IMR-90 (cell line): Measurements from ENCODE around the gene DCLK1. TPM values are rescaled to one million over a fixed set of nuclear protein-coding genes. Genes with fewer than 3 reads are reported as not detected.

Experiments
- ATAC-seq: fragments of 200-7000 bp; cut with Tn5 transposase; 2 replicates; pipeline ENCODE4 v1.9.1; 2020; ENCODE audit warnings: low read depth, mild to moderate bottlenecking, moderate library complexity
- BruUV-seq: library from RNA; stranded (reverse); fragments of 400-500 nt; replicated peaks from 2 replicates; lab custom pipeline; 2021; lab: Mats Ljungman, UMichigan
- CTCF ChIA-PET: fragments of 300-600 bp; formaldehyde crosslinking; extraction: SDS; loops from one replicate; lab custom pipeline; 2021; ENCODE audit warnings: antibody characterized with exemption; lab: Yijun Ruan, JAX
- POLR2A ChIA-PET: fragments of 300-600 bp; sonication (Branson Sonifier 250); formaldehyde crosslinking; loops from one replicate; lab custom pipeline; 2022; ENCODE audit warnings: antibody characterized with exemption; ENCODE audit not compliant: unreplicated experiment; lab: Charles Lee
- DNase-seq: peaks from one replicate; pipeline ENCODE4 v3.0.0; 2013
- H2AFZ ChIP-seq: replicated peaks from 2 replicates; pipeline ENCODE3; 2013; ENCODE audit warnings: low read length, mild to moderate bottlenecking; ENCODE audit not compliant: poor library complexity
- H2AK5ac ChIP-seq: 2 replicates; pipeline ENCODE4 v1.6.1; 2013; ENCODE audit warnings: low read depth, low read length, inconsistent platforms
- H2AK9ac ChIP-seq: replicated peaks from 2 replicates; pipeline ENCODE3; 2013; ENCODE audit warnings: mild to moderate bottlenecking, low read depth, low read length, moderate library complexity; ENCODE audit not compliant: poor library complexity
- H2BK120ac ChIP-seq: 2 replicates; pipeline ENCODE4 v1.6.1; 2013; ENCODE audit warnings: low read depth, low read length, inconsistent platforms
- H2BK15ac ChIP-seq: 3 replicates; pipeline ENCODE4 v1.6.1; 2013; ENCODE audit warnings: low read depth, low read length, inconsistent platforms
- H2BK20ac ChIP-seq: 2 replicates; pipeline ENCODE4 v1.6.1; 2013; ENCODE audit warnings: low read depth, mild to moderate bottlenecking, inconsistent platforms, low read length, moderate library complexity
- H2BK5ac ChIP-seq: 2 replicates; pipeline ENCODE4 v1.6.1; 2013; ENCODE audit warnings: mild to moderate bottlenecking, low read depth, low read length, inconsistent platforms; ENCODE audit not compliant: poor library complexity, severe bottlenecking
- H3K14ac ChIP-seq: replicated peaks from 2 replicates; pipeline ENCODE4 v1.6.1; 2013; ENCODE audit warnings: low read depth, low read length, inconsistent platforms
- H3K18ac ChIP-seq: 2 replicates; pipeline ENCODE4 v1.6.1; 2013; ENCODE audit warnings: low read depth, low read length, control low read depth
- H3K23ac ChIP-seq: 2 replicates; pipeline ENCODE4 v1.6.1; 2013; ENCODE audit warnings: low read depth, low read length, inconsistent platforms
- H3K27ac ChIP-seq: 2 replicates; pipeline ENCODE4 v1.5.1; 2013; ENCODE audit warnings: mild to moderate bottlenecking, control low read depth, low read length; ENCODE audit not compliant: insufficient read depth
- H3K27me3 ChIP-seq: 2 replicates; pipeline ENCODE4 v1.6.1; 2013; ENCODE audit warnings: low read length; ENCODE audit not compliant: control insufficient read depth, insufficient read depth
- H3K36me3 ChIP-seq: 2 replicates; pipeline ENCODE4 v1.6.1; 2013; ENCODE audit warnings: low read length, mixed read lengths; ENCODE audit not compliant: control insufficient read depth, insufficient read depth
- H3K4ac ChIP-seq: 2 replicates; pipeline ENCODE4 v1.6.1; 2013; ENCODE audit warnings: low read depth, low read length, inconsistent platforms
- H3K4me1 ChIP-seq: 2 replicates; pipeline ENCODE4 v1.6.1; 2013; ENCODE audit warnings: low read length, mixed read lengths; ENCODE audit not compliant: control insufficient read depth, insufficient read depth
- H3K4me2 ChIP-seq: 2 replicates; pipeline ENCODE4 v1.6.1; 2013; ENCODE audit warnings: low read depth, mild to moderate bottlenecking, control low read depth, low read length, moderate library complexity
- H3K4me3 ChIP-seq: 2 replicates; pipeline ENCODE4 v1.5.1; 2013; ENCODE audit warnings: low read depth, mild to moderate bottlenecking, control low read depth, low read length, moderate library complexity; ENCODE audit not compliant: insufficient read depth
- H3K56ac ChIP-seq: 2 replicates; pipeline ENCODE4 v1.6.1; 2013; ENCODE audit warnings: low read length, inconsistent platforms; ENCODE audit not compliant: insufficient read depth; ENCODE audit errors: extremely low read depth
- H3K79me1 ChIP-seq, 2 experiments: 2 replicates each; pipeline ENCODE4 v1.6.1; 2013; ENCODE audit warnings: low read length in 2 of 2, inconsistent platforms in 1 of 2, low read depth in 1 of 2
- H3K9ac ChIP-seq: 2 replicates; pipeline ENCODE4 v1.6.1; 2013; ENCODE audit warnings: low read depth, low read length, control low read depth
- H3K9me1 ChIP-seq: 2 replicates; pipeline ENCODE4 v1.6.1; 2013; ENCODE audit warnings: low read length, inconsistent platforms; ENCODE audit not compliant: insufficient read depth
- H3K9me3 ChIP-seq: 2 replicates; pipeline ENCODE4 v1.6.1; 2013; ENCODE audit warnings: low read length; ENCODE audit not compliant: control insufficient read depth, insufficient read depth
- H4K20me1 ChIP-seq: 2 replicates; pipeline ENCODE4 v1.6.1; 2013; ENCODE audit warnings: low read length, inconsistent platforms; ENCODE audit not compliant: insufficient read depth
- H4K5ac ChIP-seq: 2 replicates; pipeline ENCODE4 v1.6.1; 2013; ENCODE audit warnings: mild to moderate bottlenecking, low read depth, low read length, control low read depth
- H4K8ac ChIP-seq, 2 experiments: 2 replicates each; pipeline ENCODE4 v1.6.1; 2013; ENCODE audit warnings: low read depth in 2 of 2, low read length in 2 of 2, control low read depth in 1 of 2, inconsistent platforms in 1 of 2
- H4K91ac ChIP-seq: 2 replicates; pipeline ENCODE4 v1.6.1; 2013; ENCODE audit warnings: low read depth, low read length, inconsistent platforms; ENCODE audit not compliant: insufficient read depth
- BHLHE40 ChIP-seq: fragments of 150-350 bp; IDR thresholded peaks from 2 replicates; pipeline ENCODE4 v1.6.1; 2016; ENCODE audit warnings: mild to moderate bottlenecking, low read depth, low read length
- CTCF ChIP-seq: conservative IDR thresholded peaks from 2 replicates; pipeline ENCODE4 v1.5.1; 2012; ENCODE audit warnings: mild to moderate bottlenecking, low read depth, low read length, improper control_type of control experiment
- ELK1 ChIP-seq: fragments of 150-350 bp; IDR thresholded peaks from 2 replicates; pipeline ENCODE4 v1.6.1; 2016; ENCODE audit warnings: low read depth, mild to moderate bottlenecking, low read length, moderate library complexity, borderline replicate concordance
- MAFK ChIP-seq: IDR thresholded peaks from 2 replicates; pipeline ENCODE4 v1.6.1; 2012; ENCODE audit warnings: low read depth, low read length, improper control_type of control experiment
- NFE2L2 ChIP-seq: fragments of 150-350 bp; IDR thresholded peaks from 2 replicates; pipeline ENCODE4 v1.6.1; 2016; ENCODE audit warnings: low read depth, mild to moderate bottlenecking, low read length
- RCOR1 ChIP-seq: IDR thresholded peaks from 2 replicates; pipeline ENCODE4 v1.6.1; 2012; ENCODE audit warnings: mild to moderate bottlenecking, low read length, improper control_type of control experiment; ENCODE audit not compliant: insufficient replicate concordance
- WGBS, 2 experiments: methylation state at CpG; one replicate each; pipeline versions ENCODE4 v1.1.5 to v1.1.7; 2013; ENCODE audit warnings: missing lambda C conversion rate in 2 of 2; ENCODE audit not compliant: insufficient read length in 1 of 2; ENCODE audit errors: extremely low coverage in 2 of 2; 5-methylcytosine and 5-hydroxymethylcytosine counted together
- dilution Hi-C: fragments of 300-500 bp; cut with HindIII; formaldehyde crosslinking; loops from one replicate; pipeline ENCODE4 v1.14.3; 2018; ENCODE audit warnings: low sequenced_read_pairs; ENCODE audit not compliant: unreplicated experiment
- in situ Hi-C: fragments of 300-500 bp; cut with MboI; formaldehyde crosslinking; loops from 3 replicates; pipeline ENCODE4 v1.14.3; 2019; ENCODE audit warnings: low sequenced_read_pairs, inconsistent platforms, mixed read lengths
- intact Hi-C: fragments of 100-400 bp; cut with micrococcal nuclease; formaldehyde crosslinking; loops from 2 replicates; pipeline ENCODE4 v1.10.0; 2022
- polyA plus RNA-seq, 3 experiments: library from polyadenylated mRNA; depleted of rRNA; stranded (reverse); fragments of >200 nt; gene quantifications; 2 replicates each; pipeline ENCODE4 v1.2.3, GENCODE V29; 2012; ENCODE audit warnings: low replicate concordance in 1 of 3
- total RNA-seq: library from RNA; depleted of rRNA; stranded (reverse); fragments of >200 nt; gene quantifications from 2 replicates; pipeline ENCODE4 v1.2.3, GENCODE V29; 2012

DCLK1 gene
- total and polyA plus RNA-seq, 2 of the 4 experiments (the other 2 are of a cell fraction), result under 0.01 to 0.02 TPM

GRCh38 chr13:35796623-35797022, 334.6 kb downstream of the DCLK1 start:
- H2BK20ac ChIP-seq, result no peak overlapping the region
- no peak overlapping the region for H3K4ac ChIP-seq
- ATAC-seq (no peak), DNase-seq (no peak)
- in situ Hi-C loops, result no loop called here
- H3K9me1 ChIP-seq, result peaks cover 4% of the 10 kb centered on the region; the same call in 1 of the 2 replicates
- H2AFZ ChIP-seq, result no peak overlapping the region
- H3K4me1 ChIP-seq, result peaks cover under 1% of the 10 kb centered on the region
- intact Hi-C loops, result no loop called here
- 89% methylated on average over 3 of the region's 4 CpGs; no CpG with 5 or more reads in 1 of the 2 experiments for WGBS, 2 experiments
- no peak overlapping the region for H3K9ac ChIP-seq
- H3K79me1 ChIP-seq, result no peaks in the 10 kb centered on the region
- no peak overlapping the region for H3K23ac ChIP-seq
- H3K14ac ChIP-seq, result no peak overlapping the region
- H2BK120ac ChIP-seq, result no peak overlapping the region
- no peak overlapping the region for H4K5ac ChIP-seq
- no peaks in the 10 kb centered on the region for H3K9me3 ChIP-seq
- no peaks in the 10 kb centered on the region for H3K36me3 ChIP-seq
- H3K4me2 ChIP-seq, result no peak overlapping the region
- TF ChIP-seq ELK1, result no peak
- no peak for TF ChIP-seq NFE2L2
- TF ChIP-seq BHLHE40, result no peak
- no peak for TF ChIP-seq RCOR1
- TF ChIP-seq MAFK, result no peak
- no peak for TF ChIP-seq CTCF
- H2AK9ac ChIP-seq, result no peak overlapping the region
- H3K27ac ChIP-seq, result no peak overlapping the region
- H4K91ac ChIP-seq, result no peak overlapping the region
- H3K4me3 ChIP-seq, result no peak overlapping the region
- no peak overlapping the region for H4K8ac ChIP-seq
- H2BK15ac ChIP-seq, result no peak overlapping the region
- ChIA-PET POLR2A (no interaction called here), CTCF (interaction anchor here (1.1 kb wide), 1 partner anchor 1877 kb away, joined by 3 read pairs; no protein-coding TSS in a partner anchor)
- no peak overlapping the region for H2BK5ac ChIP-seq
- dilution Hi-C loops, result no loop called here
- no peak overlapping the region for H2AK5ac ChIP-seq
- no peak overlapping the region for H3K18ac ChIP-seq
- BruUV-seq, result no TSS peak
- H4K20me1 ChIP-seq, result no peaks in the 10 kb centered on the region
- H3K27me3 ChIP-seq, result no peaks in the 10 kb centered on the region
- H3K56ac ChIP-seq, result no peak overlapping the region
